Measurements from ENCODE around the gene XKRX.

The XKRX gene

DNA sequence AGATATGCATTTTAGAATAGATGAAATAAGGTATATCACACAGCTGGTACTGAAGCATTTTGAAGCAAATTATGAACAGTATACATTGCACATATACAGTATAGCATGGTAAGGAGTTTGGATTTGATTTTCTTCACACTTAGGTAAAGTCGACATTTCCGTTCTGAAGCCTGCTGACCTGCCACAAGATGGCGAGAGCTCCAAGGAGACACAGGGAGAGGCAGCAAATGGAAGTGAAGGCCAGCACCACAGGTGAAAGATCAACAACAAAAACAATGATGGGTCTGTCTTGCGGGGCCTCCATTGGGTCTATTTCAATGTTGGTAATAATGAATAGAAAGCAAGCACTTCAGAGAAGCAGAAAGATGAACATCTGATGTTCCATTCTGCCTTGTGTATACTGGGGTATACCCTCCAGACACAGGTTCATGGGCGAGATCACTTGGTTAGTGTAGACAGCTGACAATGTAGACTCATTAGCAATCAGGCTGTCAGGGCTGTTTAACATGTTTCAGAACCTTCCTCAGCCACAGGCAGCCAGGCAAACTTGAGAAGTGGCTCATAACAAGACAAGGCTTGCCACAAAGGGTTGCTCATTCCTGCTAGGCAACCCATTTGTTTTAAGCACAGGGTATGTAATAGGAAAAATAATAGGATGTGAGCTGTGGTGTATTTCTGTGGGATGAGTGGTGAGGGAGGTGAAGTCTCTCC lies 33.2 kb downstream of the XKRX start:
- DNase-seq (ENCODE audit: low read depth in 1 of 2, low spot score in 1 of 2), result no peak

- DNase-seq (ENCODE audit: low read depth in 1 of 2, low spot score in 1 of 2), result no peak
Measured at GRCh38 chrX:100883654-100884053, 45.1 kb downstream of the XKRX start.

DNA sequence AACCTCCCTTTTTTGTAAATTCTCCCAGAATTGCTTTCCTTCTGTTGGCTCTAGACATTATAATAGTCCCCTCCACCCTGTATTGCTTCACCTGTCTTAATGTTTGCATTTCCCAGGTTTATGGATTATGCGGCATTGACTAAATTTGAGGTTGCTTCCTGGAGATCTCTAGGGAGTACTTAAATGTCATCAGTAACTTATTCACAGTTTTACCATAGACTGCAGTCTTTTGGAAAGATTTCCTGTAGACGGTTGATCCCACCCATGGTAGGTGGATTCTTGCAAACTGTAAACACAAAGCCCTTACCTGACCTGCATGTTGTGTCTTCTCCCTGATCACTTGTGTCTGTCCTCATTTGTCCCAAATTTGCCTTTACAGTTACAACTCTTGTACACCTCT lies 48.3 kb downstream of the XKRX start:
- DNase-seq (ENCODE audit: low read depth in 1 of 2, low spot score in 1 of 2), result no peak

GRCh38 chrX:100874325-100874724 lies 54.4 kb downstream of the XKRX start, which contains the start of gene NOX1:
Gene NOX1, minus strand, starts transcription at chrX:100874359. Its CDS starts 220 bp downstream, at chrX:100874139.
- DNase-seq (ENCODE audit: low read depth in 1 of 2, low spot score in 1 of 2), result no peak

DNA sequence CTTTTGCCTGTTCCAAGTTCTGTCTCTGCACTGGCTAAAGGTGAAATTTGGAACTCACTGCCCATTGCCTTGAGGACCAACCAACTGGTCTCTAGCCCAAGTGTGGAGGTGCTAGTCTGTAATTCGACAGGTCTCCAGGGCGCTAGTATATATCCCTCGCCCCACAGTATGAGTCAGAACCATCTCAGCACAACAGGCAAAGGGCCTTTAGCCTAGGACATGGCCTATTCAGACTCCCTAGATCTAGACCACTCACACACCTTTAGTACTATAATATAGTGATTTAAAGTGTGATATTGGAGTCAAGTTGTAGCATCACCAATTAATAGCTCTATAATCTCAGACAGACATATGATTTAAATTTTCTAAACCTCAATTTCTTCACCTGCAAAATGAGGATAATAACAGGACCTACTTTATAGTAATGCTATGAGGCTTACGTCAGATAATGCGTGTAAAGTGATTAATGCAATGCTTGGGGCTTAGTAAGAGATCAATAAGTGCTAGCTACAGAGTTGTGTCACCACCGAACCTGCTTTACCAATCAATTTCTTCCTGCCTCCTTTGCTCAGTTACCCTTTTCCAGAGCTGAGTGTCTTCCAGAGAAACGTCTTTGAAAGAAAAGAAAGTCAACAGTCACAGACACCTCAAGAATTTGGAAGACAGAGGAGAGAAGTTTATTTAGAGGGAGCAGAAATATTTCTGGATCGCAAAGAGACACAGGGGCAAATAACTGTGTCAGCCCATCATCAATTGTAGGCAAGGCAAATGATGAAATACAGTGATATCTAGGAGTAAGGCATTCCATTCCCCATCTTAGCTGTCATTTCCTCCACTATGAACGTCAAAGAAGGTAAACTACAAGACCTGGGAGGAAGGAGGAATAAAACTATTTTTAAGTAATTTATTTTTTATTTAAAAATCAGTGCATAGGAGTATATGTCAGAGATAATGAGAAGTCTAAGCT lies 56.8 kb downstream of the XKRX start:
- DNase-seq (ENCODE audit: low read depth in 1 of 2, low spot score in 1 of 2), result no peak

DNA sequence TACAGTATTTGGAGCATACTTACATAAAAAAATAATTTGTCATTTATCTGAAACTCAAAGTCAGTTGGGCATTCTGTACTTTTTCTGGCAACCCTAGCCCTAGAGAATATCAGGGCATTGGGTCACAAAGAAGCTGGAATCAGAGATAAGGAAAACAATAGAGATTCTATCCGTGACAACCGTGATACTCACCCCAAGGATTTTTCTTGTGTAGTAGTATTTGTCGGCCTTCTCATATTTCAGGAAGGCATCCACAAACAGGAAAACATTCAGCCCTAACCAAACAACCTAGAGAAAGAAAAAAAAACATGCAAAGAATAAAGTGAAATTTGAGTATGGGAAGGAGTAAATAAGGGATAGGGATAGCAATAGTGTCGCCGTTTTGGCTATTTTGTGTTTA lies 58.2 kb downstream of the XKRX start:
- no peak for DNase-seq (ENCODE audit: low read depth in 1 of 2, low spot score in 1 of 2)

DNA sequence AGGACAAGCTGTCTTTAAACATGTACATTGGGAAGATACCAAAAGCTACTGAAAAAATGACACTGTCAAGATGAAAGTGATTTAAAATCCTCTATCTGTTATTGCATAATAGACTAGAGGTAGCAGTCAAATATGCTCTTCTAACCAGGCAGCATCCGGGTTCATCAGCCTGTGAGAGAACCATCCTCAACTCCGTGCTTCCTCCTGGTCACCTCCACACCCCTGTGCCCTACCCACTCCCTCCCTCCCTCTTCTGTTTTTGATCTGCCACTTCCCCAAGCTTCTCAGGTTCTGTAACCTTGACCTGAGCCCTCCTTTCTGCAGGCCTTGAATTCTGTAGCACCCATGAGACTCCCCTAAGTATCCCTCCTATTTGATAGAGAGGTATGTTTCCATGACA lies 60.4 kb downstream of the XKRX start:
- DNase-seq (ENCODE audit: low read depth in 1 of 2, low spot score in 1 of 2), result no peak

- DNase-seq (ENCODE audit: low read depth in 1 of 2, low spot score in 1 of 2), result no peak
Measured at GRCh38 chrX:100864657-100865391, 63.9 kb downstream of the XKRX start.

Measured in stimulated activated CD4-positive, alpha-beta T cell treated with anti-CD3 and anti-CD28 coated beads, Interleukin-15, amount 100 ng/mL, for 1 hour (primary cell).